OCI-M2 (cell line): ENCODE data around the gene CDADC1.
"Not testable (repeated sequence)": the region's sequence is repeated elsewhere in the genome, so short reads cannot be mapped to it uniquely, and the experiment has no call there.

ENCODE experiments used
- DNase-seq: peaks from one replicate; lab custom pipeline; 2025; ENCODE audit not compliant: unreplicated experiment; lab: John Stamatoyannopoulos, UW

The CDADC1 gene

DNA sequence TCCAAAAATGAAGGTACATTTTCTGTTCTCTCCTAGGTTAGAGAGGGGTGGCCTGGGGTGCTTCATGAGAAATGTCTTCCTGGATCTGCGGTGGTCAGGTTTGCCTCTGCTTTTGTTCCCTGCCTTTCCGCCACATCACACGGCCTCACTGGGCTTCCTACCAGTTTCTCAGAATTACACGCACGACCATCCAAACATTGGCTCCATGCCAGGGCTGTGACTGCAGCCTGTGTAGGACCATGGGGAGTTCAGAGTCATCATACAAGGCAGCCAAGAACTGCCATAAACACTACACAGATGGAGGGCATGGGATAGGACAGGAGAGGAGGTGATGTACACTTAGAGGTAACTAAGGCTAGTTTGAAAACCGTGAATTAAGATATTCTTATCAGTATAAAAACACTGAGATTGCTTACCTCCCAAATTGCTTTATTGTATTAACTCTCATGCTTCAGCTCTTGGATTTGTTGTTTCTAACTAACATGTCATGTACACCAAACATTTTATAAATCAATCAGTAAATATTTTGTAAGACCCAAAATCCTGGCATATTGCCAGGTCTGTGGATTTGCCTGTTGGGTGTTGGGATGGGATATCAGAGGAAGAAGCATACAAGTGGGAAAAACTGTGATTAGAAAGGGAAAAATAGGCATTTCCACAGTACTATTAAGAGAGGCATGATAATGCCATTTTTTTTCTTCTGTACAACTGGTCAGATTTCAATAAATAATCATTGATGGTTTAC is 45.2 kb downstream of the CDADC1 start:
- DNase-seq: no peak

DNA sequence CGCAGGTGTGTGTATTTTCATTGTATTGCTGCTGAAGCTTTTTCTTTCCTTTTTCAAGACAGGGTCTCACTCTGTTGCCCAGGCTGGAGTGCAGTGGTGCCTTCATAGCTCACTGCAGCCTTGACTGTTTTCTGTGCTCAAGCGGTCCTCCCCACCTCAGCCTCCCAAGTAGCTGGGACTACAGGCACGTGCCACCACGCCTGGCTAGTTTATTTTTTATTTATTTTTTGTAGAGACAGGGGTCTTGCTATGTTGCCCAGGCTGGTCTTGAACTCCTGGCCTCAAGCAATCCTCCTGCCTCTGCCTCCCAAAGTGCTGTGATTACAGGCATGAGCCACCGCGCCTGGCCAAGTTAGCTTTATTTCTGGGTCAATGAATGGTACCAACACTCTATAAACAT is 47.0 kb downstream of the CDADC1 start:
- not testable (repeated sequence) for DNase-seq

DNA sequence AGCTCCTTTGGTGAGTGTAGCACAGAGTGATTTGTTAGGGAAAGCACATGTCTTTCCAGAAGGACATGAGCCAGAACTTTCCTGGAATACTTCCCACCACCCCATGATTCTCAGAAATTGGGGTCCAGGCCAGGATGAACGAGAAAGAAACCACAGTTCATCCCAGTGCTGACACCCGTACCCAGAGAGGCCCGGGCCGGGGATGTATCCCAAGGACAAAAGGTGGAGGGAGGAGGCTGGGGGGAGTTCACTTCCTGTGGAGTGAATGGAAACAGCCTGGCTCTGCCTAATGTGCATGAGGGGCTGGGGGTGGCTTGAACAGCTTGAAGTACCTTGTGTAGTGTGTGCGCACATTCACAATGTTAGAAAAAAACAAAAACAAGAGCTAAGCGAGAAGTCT is 47.5 kb downstream of the CDADC1 start:
- DNase-seq: no peak

DNA sequence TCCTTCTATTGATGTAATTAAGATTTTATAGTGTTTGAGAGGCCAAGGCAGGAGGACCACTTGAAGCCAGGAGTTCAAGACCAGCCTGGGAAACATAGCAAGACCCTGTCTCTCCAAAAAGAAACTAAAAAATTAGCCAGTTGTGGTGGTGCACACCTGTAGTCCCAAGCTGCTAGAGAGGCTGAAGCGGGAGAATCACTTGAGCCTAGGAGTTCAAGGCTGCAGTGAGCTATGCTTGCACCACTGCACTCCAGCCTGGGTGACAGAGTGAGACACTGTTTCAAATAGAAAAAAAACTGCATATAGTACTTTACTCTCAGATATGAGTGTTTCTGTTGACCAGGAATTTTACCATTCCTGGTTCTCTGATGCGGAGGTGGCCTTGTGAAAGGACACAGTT is 48.9 kb downstream of the CDADC1 start:
- no peak for DNase-seq

DNA sequence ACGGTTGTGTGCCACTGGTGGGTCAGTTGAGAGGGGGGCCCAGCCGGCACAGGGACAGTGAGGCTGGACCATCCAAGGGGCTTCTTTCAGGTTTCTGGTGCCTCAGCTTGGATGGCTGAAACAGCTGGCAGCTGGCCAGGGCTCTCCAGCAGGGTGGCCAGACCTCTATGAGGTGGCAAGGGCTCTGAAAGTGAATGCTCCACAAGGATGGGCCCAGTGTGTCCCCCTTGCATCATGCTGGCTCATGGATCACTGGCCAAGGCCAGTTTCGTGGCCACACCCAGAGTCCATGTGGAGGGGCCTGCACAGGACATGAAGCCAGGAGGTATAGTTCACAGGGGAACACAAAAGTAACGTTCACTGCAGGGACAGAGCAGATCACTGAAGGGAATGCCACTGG is 49.6 kb downstream of the CDADC1 start:
- no peak for DNase-seq

DNA sequence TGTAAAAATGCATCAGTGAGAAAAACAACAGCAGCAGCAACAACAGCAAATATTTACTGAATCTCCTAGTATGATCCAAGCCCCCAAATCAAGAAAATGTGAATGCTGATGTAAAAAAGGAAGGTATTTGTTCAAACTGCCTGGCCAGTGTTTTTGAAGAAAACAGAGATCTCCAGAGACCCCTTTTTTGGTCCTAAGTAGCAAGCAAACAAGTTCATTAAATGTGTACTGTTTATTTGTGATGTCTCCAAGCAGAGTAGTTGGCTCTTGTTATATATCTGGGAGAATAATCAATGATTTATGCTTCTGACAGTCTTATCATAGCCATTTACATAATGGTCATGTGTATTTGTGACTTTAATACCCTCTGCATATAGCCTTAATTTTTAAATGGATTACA is 50.7 kb downstream of the CDADC1 start:
- DNase-seq: no peak

DNA sequence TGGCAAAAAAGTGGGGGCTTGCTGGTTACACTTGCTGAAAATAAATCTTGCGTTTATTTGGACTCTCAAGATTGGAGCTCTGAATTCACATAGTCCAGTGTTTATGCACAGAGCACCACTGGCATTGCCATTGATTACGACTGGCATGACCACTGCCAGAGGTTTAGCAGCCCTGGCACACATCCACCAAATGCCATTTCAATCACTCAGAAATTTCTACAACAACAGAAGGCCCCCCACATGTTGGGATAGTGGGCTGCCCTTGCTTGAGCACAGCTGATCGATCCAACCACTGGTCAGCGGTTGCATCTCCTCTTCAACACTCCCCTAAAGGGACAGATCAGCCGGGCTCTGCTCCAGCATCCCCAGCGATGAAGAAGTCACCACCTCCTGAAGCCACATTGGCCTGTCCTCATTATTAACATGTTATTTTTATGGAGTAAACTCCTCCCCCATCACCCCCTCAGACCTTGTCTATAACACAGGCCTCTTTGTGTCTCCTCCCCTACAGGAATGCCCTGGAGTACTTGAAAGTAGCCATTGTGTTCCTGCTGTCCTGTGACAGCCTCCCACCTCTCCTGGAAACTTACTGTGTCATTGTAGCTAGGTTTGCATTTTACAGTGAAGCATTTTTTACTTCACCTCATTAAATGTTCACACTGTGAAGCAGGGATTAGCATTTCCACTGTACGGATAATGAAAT is 51.3 kb downstream of the CDADC1 start:
- no peak for DNase-seq

DNA sequence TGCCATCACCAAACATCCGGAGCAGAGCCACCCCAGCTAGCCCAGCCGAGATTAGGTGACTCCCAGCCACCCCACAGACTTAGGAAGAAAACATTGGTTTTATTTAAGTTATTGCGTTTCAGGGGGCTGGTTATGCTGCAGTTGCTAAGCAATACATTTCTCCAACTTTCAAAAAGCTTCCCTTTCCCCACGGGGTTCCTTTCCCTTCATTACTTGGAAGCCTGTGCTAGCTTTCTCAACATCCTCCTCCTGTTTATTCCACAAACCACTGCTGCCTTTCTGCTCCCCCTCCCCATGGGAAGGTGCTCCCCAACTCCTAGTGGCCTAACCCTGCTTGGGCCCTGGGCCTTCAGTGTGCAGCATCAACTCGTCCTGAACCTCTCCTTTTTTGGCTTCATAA is 52.6 kb downstream of the CDADC1 start:
- no peak for DNase-seq

DNA sequence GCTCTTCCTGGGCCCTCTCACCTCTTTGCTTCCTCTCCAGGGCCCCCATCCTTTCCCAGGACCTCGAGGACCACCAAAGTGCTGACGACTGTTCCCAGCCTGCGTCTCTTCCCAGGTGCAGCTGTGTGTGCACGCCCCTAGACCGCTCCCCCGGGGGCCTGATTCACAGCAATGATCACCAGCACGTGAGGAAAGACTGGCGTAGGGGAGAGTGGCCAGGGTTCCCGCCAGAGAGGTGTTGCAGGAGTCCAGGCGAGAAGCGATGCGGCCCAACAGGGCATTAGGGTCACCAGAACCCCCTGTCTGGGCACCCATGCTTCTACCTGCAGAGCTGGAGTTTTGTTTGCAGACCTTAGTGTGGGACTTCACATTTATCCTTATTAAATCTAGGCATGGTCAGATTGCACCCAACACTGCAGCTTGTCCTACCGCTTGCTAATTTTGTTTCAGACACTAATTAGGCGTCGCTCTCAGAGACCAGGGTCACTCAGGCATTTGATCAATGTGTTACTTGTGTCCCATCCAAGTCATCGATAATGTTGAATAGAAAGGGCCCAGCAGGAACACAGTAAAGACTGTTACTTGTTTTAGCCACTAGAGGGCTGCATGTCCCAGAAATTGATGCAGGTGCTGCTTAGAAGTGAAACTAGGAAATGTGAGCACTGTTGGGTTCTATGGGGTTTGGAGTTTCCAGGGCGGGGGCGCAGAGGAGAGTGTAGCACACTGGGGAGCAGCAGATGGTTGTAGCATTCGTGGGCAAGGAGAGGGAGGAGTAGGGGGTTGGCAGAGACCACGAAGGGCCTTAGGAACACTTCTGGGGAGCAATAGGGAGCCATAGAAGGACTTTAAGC is 53.2 kb downstream of the CDADC1 start:
- no peak for DNase-seq

DNA sequence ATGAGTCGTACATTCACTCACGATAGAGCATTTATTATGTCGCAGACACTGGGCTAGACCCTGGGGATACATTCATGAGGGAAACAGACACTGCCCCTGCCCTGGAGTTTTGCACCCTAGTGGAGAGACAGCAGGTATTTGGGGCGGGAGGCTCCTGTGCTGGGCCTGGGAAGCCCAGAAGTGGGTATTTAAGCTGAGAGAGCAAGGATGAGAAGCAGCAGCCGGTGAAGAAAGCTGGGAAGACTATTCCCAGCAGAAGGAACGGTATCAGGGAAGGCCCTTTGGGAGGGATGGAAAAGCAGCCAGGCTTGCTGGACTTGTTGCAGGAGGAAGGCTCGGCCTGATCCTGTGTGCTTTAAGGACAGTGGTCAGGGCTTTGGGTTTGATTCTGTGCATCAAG is 54.5 kb downstream of the CDADC1 start:
- DNase-seq: no peak

DNA sequence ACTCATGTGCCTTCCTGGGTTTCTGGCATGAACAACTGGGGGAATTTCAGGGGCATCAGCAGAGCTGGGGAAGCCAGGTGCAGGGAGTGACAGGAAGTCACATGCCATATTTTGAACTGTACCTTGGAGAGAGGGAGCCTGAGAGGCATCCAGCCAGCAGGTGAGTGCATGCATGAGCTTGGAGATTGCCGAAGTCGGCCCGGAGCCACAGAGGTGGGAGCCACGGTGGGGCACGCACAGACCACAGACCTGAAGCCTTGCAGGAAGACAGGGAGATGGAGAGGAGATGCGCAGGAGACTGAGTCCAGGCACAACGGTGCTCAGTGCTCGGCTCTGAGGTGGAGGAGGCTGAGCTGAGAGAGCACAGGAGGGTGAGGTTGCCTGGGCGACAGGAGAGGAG is 55.1 kb downstream of the CDADC1 start:
- no peak for DNase-seq

DNA sequence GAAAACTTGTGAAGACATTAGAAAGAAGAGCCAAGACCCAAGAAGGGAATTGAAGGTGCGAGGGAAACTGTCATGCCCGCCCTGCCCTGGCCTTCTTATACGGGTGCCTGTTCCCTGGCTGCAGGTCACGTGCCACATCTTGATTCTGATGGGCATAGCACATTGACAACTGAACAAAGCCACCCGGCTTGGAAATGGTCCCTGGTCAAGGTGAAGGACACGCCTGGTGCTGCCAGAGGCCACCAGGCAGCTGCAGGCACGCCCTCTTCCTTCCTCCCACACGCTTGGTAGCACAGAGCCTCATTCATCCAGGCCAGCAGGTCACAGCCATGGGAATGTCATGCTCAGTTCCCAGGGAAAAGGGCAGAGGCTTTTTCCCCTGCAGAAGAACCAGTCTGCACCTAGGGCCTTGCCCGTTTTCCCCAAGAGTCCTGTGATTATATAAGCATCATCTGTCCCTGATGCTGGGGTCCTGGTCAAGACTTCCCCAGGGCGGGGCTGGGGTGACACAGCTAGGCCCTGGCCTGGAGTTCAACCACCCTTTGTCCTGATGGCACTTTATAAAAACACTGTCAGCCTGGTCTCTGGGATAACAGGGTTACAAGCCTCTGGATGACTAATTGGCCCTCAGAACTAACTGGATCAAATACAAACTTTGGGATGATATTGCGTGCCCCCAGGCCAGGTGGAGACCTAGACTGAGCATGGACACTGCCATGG is 56.0 kb downstream of the CDADC1 start:
- no peak for DNase-seq

DNA sequence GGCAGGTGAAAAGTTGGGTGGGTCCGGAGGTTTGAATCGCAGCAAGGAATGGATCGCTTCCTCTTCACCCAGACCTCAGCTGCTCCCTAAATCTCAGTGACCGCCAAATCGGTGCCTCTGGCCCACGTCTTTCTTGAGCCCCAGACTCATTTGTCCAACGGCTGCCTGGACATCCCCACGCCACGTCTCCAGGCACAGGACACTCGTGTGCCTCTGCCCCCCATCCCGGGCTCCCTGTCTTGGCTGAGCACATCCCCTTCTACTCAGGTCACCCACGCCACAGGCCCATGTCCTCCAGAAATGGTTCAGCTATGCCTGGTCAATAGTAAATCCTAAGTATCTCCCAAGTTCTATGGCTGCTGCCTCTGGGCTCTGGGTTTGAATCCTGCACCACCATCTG is 56.6 kb downstream of the CDADC1 start:
- no peak for DNase-seq

DNA sequence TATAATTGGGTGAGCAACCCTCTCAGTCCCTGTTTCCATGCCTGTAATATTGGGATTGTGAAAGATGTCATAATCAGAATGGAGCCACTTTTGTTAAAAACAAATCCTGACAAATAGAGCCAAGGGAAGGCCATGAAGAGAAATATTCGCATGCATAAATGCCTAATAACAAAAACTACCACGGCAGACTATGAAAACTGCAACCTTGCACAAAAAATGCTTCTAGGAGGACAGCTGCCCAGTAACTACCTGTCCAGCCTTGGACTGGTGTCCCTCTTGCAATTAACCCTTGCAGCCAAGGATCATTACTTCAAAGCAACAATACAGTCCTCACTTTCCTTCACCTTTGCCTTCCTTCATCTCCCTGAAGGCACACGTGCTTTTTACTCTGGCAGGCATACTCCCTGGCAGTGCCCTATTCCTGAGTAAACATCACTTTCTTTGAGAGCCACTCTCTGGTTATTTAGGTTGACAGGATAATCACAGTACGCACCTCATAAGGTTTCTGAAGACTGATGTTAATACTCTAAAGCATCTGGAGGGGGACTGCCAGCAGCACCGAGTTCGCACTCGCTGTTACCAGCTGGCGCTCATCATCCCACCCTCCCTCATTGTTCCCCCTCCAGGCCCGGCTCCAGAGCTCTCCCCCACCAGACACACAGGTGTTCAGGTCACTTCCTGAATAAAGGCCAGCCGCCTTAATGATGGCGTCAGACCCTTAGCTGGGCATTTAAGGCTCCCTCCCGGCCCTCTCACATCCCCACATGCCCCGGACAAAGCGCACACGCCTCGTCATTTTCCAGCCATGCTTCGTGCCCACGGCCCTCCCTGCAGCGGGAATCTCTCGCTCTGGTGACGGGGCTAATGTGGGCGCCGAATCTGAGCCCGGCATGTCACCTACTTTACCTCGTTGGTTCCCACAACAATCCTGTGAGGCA is 57.3 kb downstream of the CDADC1 start:
- DNase-seq: no peak

DNA sequence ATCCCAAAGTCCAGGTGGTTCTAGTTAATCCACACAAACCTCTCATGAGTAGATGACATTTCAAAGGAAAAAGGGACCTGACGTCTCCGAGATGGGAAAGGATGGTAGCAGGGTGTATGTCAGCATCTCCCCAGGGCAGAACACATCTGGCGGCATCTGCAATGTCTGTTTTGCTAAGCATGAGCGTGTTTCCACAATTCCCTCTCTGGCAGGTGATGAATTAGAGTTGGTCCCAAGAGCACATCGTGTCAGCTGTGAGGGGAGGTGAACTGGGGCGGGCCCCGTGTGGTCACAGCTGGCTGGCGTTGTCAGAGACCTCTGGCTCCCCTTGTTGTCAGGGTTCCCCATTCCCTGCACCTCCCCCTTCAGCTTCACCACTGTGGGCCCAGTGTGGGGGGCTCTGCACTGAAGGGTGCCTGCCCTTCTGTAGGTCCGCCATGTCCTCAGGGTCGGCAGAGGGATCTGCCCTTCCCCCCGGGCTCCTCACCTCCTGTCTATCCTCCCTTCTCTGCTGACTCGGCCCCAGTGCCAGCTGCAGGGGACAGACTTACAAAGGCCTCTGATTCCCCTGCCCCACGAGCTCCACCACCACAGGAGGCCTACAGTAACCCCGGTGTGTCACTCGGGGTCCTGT is 58.2 kb downstream of the CDADC1 start:
- no peak for DNase-seq

DNA sequence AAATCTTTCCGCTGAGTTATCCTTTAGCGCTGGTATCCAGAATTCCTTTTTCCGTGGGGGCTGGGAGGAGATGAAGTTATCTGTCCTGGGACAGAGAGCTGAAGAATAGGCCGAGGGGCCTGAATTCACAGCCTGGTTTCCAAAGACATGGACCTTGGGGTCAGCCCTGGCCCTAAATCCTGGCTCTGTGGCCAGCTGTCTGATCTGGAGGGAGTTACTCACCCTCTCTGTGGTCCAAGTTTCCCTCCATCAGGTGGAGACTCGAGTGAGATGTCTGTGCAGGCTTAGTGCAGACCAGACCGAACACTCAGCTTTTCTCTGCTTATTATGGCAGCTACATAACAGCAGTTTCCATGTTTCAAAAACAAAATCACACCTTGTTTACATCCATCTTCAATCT is 59.6 kb downstream of the CDADC1 start:
- DNase-seq: no peak

DNA sequence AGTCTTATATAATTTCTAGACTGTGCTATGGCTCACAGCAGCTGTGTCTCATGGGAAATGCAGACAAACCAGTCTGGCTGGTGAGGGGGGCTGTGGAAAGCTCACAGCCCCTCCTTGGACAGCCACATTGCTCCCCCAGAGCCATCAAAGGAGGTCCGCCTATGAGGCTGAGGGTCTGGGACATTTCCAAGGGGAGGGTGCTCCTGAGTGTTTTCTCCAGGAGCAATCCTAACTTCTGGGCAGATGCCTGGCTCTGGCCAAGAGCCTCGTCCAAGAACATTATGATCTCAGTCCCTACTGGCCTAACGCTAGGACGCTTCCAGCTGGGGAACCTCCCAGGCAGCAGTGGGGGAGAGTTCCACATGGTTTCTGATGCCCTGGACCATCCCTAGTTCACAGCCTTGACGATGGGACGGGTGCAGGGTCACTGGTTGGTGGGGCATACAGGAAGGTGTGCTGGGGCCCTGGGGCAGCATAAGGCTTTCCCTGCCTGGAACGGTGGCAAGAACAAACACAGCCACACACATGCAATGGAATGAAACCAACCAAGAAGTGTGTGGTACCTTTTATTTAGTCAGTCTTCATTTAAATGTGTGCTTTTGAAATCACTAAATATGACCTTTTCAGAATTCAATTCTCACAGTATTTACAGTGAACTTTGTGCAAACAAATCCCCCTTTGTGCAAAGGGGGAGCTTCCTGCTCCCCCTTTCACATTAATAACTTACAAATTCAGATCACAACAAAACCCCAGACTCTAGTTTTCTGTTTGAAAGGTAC is 60.6 kb downstream of the CDADC1 start:
- DNase-seq: no peak

DNA sequence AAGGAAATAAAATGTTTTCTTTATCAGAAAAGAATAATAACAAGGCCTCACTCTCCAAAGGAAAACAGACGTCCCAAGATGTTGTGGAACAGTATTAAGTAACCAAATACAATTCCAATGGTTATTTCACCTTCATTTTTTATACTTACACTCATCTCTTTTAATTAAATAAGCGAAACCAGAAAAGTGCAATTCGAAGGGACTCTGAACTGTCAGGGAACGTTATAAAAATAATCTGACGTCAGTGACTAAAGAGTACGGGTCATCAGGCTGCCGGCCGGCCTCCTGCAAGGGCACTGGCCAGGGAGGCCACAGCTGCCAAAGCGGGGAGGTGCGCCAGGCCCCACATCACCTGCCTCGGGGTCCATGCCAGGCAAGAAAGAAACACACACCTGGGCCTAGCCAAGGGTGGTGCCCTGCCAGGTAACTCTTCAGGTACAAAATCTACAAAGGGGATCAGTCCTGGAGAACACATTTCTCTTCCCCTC is 61.2 kb downstream of the CDADC1 start:
- no peak for DNase-seq

DNA sequence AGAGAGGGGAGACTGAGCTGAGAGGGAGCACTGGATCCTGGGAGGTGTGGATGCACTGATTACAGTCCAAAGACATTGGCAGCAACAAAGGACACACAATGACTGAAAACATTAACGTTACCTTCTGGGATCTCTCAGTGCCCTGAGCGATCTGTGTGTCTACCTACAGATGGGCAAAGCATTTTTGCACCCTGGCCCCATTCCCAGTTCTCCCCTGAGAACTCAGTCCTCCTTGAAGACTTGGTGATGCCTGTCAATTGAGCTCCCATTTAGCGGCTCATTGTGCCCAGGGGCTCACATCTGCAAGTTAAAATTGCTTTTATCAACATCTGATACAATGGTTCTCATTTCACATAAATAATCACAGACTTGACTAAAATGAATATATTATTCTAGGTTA is 62.5 kb downstream of the CDADC1 start:
- no peak for DNase-seq
